ENCODE results near the gene DIP2C.
"Not testable (repeated sequence)": the region's sequence is repeated elsewhere in the genome, so short reads cannot be mapped to it uniquely, and the experiment has no call there.

DIP2C gene

GRCh38 chr10:593901-594457 lies 95.5 kb downstream of the DIP2C start:
- DNase-seq: no peak

GRCh38 chr10:593421-593820 lies 96.0 kb downstream of the DIP2C start:
- no peak for DNase-seq

GRCh38 chr10:593016-593415 lies 96.5 kb downstream of the DIP2C start:
- no peak for DNase-seq

- no peak for DNase-seq
These were observed 97.8 kb downstream of the DIP2C start for GRCh38 chr10:591646-592045.

GRCh38 chr10:590721-591120 lies 98.7 kb downstream of the DIP2C start:
- DNase-seq: no peak

GRCh38 chr10:589961-590680 lies 99.3 kb downstream of the DIP2C start:
- no peak for DNase-seq

GRCh38 chr10:588246-589165 lies 101.0 kb downstream of the DIP2C start:
- no peak for DNase-seq

GRCh38 chr10:586716-587115 lies 102.8 kb downstream of the DIP2C start:
- DNase-seq: no peak

- DNase-seq: no peak
These were observed 103.3 kb downstream of the DIP2C start for GRCh38 chr10:586151-586550.

- no peak for DNase-seq
These were observed 104.0 kb downstream of the DIP2C start for GRCh38 chr10:585502-585901.

- DNase-seq: not testable (repeated sequence)
These were observed 104.8 kb downstream of the DIP2C start for GRCh38 chr10:584497-585290.

- DNase-seq: no peak
These were observed 106.0 kb downstream of the DIP2C start for GRCh38 chr10:583433-583832.

GRCh38 chr10:581776-582330 lies 107.6 kb downstream of the DIP2C start:
- DNase-seq: no peak

- no peak for DNase-seq
These were observed 108.7 kb downstream of the DIP2C start for GRCh38 chr10:580778-581177.

GRCh38 chr10:576130-576465 lies 113.4 kb downstream of the DIP2C start:
- no peak for DNase-seq

GRCh38 chr10:575402-576129 lies 113.9 kb downstream of the DIP2C start:
- DNase-seq: no peak

GRCh38 chr10:572696-573095 lies 116.8 kb downstream of the DIP2C start:
- no peak for DNase-seq

- no peak for DNase-seq
These were observed 117.6 kb downstream of the DIP2C start for GRCh38 chr10:571688-572451.

- no peak for DNase-seq
These were observed 118.3 kb downstream of the DIP2C start for GRCh38 chr10:571166-571565.

GRCh38 chr10:570628-571163 lies 118.8 kb downstream of the DIP2C start:
- DNase-seq: no peak

Measured in DMS79 treated with DMSO at 0.1 percent for 48 hours (cell line).